ENCODE results near the gene SLC35F1. TPM values are rescaled to one million over a fixed set of nuclear protein-coding genes. Genes with fewer than 3 reads are reported as not detected.

The SLC35F1 gene
- total and polyA plus RNA-seq, 10 of the 15 experiments (the other 5 are each of a cell fraction or from before 2014, with no cell fraction given): 0.01 TPM; not detected in 9

- RAD21 ChIA-PET (ENCODE audit: unreplicated experiment): no interaction called here
- no peak overlapping the region for H3K4me3 ChIP-seq
- no peak overlapping the region for H3K9ac ChIP-seq (ENCODE audit: control insufficient read depth, insufficient read depth, low read length)
- H4K20me1 ChIP-seq (ENCODE audit: control insufficient read depth, insufficient read depth): no peaks in the 10 kb centered on the region
- no peak overlapping the region for H3K4me2 ChIP-seq (ENCODE audit: control insufficient read depth, insufficient read depth)
- H3K27ac ChIP-seq (ENCODE audit: control insufficient read depth, insufficient read depth): no peak overlapping the region
- ATAC-seq (no peak), FAIRE-seq (no peak), DNase-seq (ENCODE audit: low read depth, low spot score) (no peak)
- H3K36me3 ChIP-seq (ENCODE audit: control insufficient read depth in 2 of 2, insufficient read depth in 2 of 2, low read length in 1 of 2): no peaks in the 10 kb centered on the region
- SMC1A ChIA-PET (ENCODE audit: uncharacterized antibody, unreplicated experiment): no interaction called here
- CTCF ChIA-PET: no interaction called here
- POLR2A ChIA-PET: no interaction called here
- no peak overlapping the region for H2AFZ ChIP-seq (ENCODE audit: control insufficient read depth, low read depth, low read length)
- no peaks in the 10 kb centered on the region for H3K79me2 ChIP-seq (ENCODE audit: control insufficient read depth, insufficient read depth, low read length)
- in situ Hi-C loops (cut with MboI) (no loop called here), intact Hi-C loops (cut with micrococcal nuclease; ENCODE audit: unreplicated experiment) (no loop called here)
- BruUV-seq (replicated peaks): no TSS peak
- H3K9me3 ChIP-seq (replicated peaks; ENCODE audit: control insufficient read depth, insufficient read depth, low read length): no peaks in the 10 kb centered on the region; the same call in 2 of the 3 replicates
- H3K27me3 ChIP-seq (replicated peaks in 1 of 2; ENCODE audit: control insufficient read depth in 2 of 2, insufficient read depth in 2 of 2, low read length in 1 of 2): no peaks in the 10 kb centered on the region
- H3K4me1 ChIP-seq (ENCODE audit: control insufficient read depth, insufficient read depth, low read length): no peaks in the 10 kb centered on the region
- TF ChIP-seq MLLT1 (IDR thresholded peaks at IDR 0.05) (no peak), HDGF (IDR thresholded peaks at IDR 0.05) (no peak), FOXK2 (IDR thresholded peaks at IDR 0.05) (no peak), CEBPZ (IDR thresholded peaks at IDR 0.05; ENCODE audit: low read depth, low read length) (no peak), ETV6 (conservative IDR thresholded peaks at IDR 0.05 in 1 of 2, IDR thresholded peaks at IDR 0.05 in 1 of 2; ENCODE audit: borderline replicate concordance in 1 of 2, low read depth in 1 of 2) (no peak), CHD4 (IDR thresholded peaks at IDR 0.05) (no peak), POLR2AphosphoS2 (IDR thresholded peaks at IDR 0.05; ENCODE audit: low read depth, low read length) (no peak), ATF7 (IDR thresholded peaks at IDR 0.05; ENCODE audit: low read depth) (no peak), TCF3 (IDR thresholded peaks at IDR 0.05; ENCODE audit: borderline replicate concordance, insufficient read depth, low read depth, low read length) (no peak), TCF7 (IDR thresholded peaks at IDR 0.05; ENCODE audit: borderline replicate concordance) (no peak), RAD21 (IDR thresholded peaks at IDR 0.05; ENCODE audit: insufficient read depth, low read depth, low read length) (no peak), IRF5 (IDR thresholded peaks at IDR 0.05; ENCODE audit: borderline replicate concordance) (no peak)
These were observed 185.0 kb downstream of the SLC35F1 start for GRCh38 chr6:118092086-118092485.
